Liver (tissue), 9 donors: ENCODE measurements around the gene AHDC1. TPM values are rescaled to one million over a fixed set of nuclear protein-coding genes. Genes with fewer than 3 reads are reported as not detected.
A peak's percentile ranks its signal among the peaks of the same experiment; 100 is the strongest.

Experiments
- DNase-seq: peaks from one replicate; pipeline ENCODE4 v3.0.0-alpha.2; 2017; ENCODE audit warnings: low spot score
- H3K27ac ChIP-seq, 2 donors: one replicate each; pipeline ENCODE4 v1.7.0; 2013; ENCODE audit warnings: inconsistent platforms in 2 of 2, low read length in 2 of 2, control low read depth in 1 of 2, low read depth in 1 of 2, mild to moderate bottlenecking in 1 of 2
- H3K27me3 ChIP-seq, 4 donors: one replicate each; pipeline versions ENCODE4 v1.6.1 to v1.7.0; 2013; ENCODE audit warnings: low read length in 3 of 4, inconsistent platforms in 1 of 4, mild to moderate bottlenecking in 1 of 4, moderate library complexity in 1 of 4; ENCODE audit not compliant: control insufficient read depth in 4 of 4, insufficient read depth in 4 of 4
- H3K36me3 ChIP-seq, 4 donors: one replicate each; pipeline versions ENCODE4 v1.6.1 to v1.7.0; 2013; ENCODE audit warnings: low read length in 3 of 4, mild to moderate bottlenecking in 3 of 4, low read depth in 1 of 4, moderate library complexity in 1 of 4; ENCODE audit not compliant: control insufficient read depth in 4 of 4, insufficient read depth in 3 of 4
- H3K4me1 ChIP-seq, 4 donors: one replicate each; pipeline versions ENCODE4 v1.6.1 to v1.7.0; 2013; ENCODE audit warnings: low read length in 3 of 4, mild to moderate bottlenecking in 3 of 4, moderate library complexity in 1 of 4; ENCODE audit not compliant: control insufficient read depth in 4 of 4, insufficient read depth in 4 of 4
- H3K4me3 ChIP-seq, 3 donors: one replicate each; pipeline versions ENCODE4 v1.6.1 to v1.7.0; 2013; ENCODE audit warnings: low read length in 3 of 3, control low read depth in 1 of 3, low read depth in 1 of 3, mild to moderate bottlenecking in 1 of 3
- H3K9ac ChIP-seq, 2 donors: one replicate each; pipeline ENCODE4 v1.7.0; 2013; ENCODE audit warnings: low read length in 2 of 2, mild to moderate bottlenecking in 2 of 2, moderate library complexity in 2 of 2, control low read depth in 1 of 2, low read depth in 1 of 2
- H3K9me3 ChIP-seq, 4 donors: one replicate each; pipeline versions ENCODE4 v1.6.1 to v1.7.0; 2013; ENCODE audit warnings: low read length in 3 of 4; ENCODE audit not compliant: control insufficient read depth in 4 of 4
- CTCF ChIP-seq: fragments of 150-350 bp; IDR thresholded peaks from 2 replicates; pipeline ENCODE4 v1.5.1; 2017; ENCODE audit warnings: improper control_type of control experiment, low read depth, low read length; ENCODE audit not compliant: missing input control
- FOXA1 ChIP-seq: IDR thresholded peaks from 2 replicates; pipeline ENCODE4 v1.6.1; 2016; ENCODE audit warnings: antibody characterized with exemption
- FOXA2 ChIP-seq: IDR thresholded peaks from 2 replicates; pipeline ENCODE4 v1.6.1; 2016; ENCODE audit warnings: antibody characterized with exemption
- HNF4A ChIP-seq, 2 donors: conservative IDR thresholded peaks; 2 replicates each; pipeline ENCODE4 v1.6.1; 2016; ENCODE audit warnings: antibody characterized with exemption in 2 of 2, mild to moderate bottlenecking in 2 of 2
- HNF4G ChIP-seq: IDR thresholded peaks from 2 replicates; pipeline ENCODE4 v1.6.1; 2016; ENCODE audit warnings: antibody characterized with exemption
- JUND ChIP-seq, 2 donors: IDR thresholded peaks; 2 replicates each; pipeline ENCODE4 v1.6.1; 2016; ENCODE audit warnings: antibody characterized with exemption in 2 of 2
- MAX ChIP-seq: IDR thresholded peaks from 2 replicates; pipeline ENCODE4 v1.6.1; 2016; ENCODE audit warnings: antibody characterized with exemption
- NR2F2 ChIP-seq: IDR thresholded peaks from 2 replicates; pipeline ENCODE4 v1.6.1; 2016; ENCODE audit warnings: antibody characterized with exemption
- REST ChIP-seq: IDR thresholded peaks from 2 replicates; pipeline ENCODE4 v1.6.1; 2016; ENCODE audit warnings: antibody characterized with exemption, mild to moderate bottlenecking
- RXRA ChIP-seq, 2 donors: IDR thresholded peaks; 2 replicates each; pipeline ENCODE4 v1.6.1; 2017 to 2018; ENCODE audit warnings: antibody characterized with exemption in 2 of 2, mild to moderate bottlenecking in 1 of 2
- SP1 ChIP-seq: IDR thresholded peaks from 2 replicates; pipeline ENCODE4 v1.6.1; 2018; ENCODE audit warnings: antibody characterized with exemption, mild to moderate bottlenecking
- TAF1 ChIP-seq: conservative IDR thresholded peaks from 2 replicates; pipeline ENCODE4 v1.6.1; 2016; ENCODE audit warnings: antibody characterized with exemption, mild to moderate bottlenecking
- YY1 ChIP-seq: IDR thresholded peaks from 2 replicates; pipeline ENCODE4 v1.6.1; 2016; ENCODE audit warnings: antibody characterized with exemption, mild to moderate bottlenecking
- ZBTB33 ChIP-seq: IDR thresholded peaks from 2 replicates; pipeline ENCODE4 v1.6.1; 2016; ENCODE audit warnings: antibody characterized with exemption
- WGBS: extraction: QIAGEN DNeasy Blood & Tissue Kit; methylation state at CpG from one replicate; pipeline ENCODE4 v1.1.7; 2013; 5-methylcytosine and 5-hydroxymethylcytosine counted together
- polyA plus RNA-seq, 2 donors: library from polyadenylated mRNA; stranded (reverse) in 1 of 2; unstranded in 1 of 2; fragments of 200-250 nt in 1 of 2; fragments of >200 nt in 1 of 2; fragmentation: Nextera tagmentation in 1 of 2; extraction: Ambion mirVana in 1 of 2; gene quantifications; one replicate each; pipeline versions ENCODE4 v1.2.1 to v1.2.3, GENCODE V29; 2013 to 2015
- total RNA-seq, 2 donors: library from RNA; depleted of rRNA; stranded (reverse); fragments of >200 nt; gene quantifications; one replicate each; pipeline ENCODE4 v1.2.3, GENCODE V29; 2014
- TF ChIP-seq, protein P1 (sequence below): IDR thresholded peaks from 2 replicates; pipeline ENCODE4 v1.6.1; 2016; ENCODE audit warnings: antibody characterized with exemption
- donor health status: healthy.
- donor health status: healthy.
- donor health status: healthy.
- donor health status: healthy.
- donor health status: healthy.

Gene AHDC1
- total and polyA plus RNA-seq, 4 donors: 2.4 to 6.5 (median 5.5) TPM

DNA sequence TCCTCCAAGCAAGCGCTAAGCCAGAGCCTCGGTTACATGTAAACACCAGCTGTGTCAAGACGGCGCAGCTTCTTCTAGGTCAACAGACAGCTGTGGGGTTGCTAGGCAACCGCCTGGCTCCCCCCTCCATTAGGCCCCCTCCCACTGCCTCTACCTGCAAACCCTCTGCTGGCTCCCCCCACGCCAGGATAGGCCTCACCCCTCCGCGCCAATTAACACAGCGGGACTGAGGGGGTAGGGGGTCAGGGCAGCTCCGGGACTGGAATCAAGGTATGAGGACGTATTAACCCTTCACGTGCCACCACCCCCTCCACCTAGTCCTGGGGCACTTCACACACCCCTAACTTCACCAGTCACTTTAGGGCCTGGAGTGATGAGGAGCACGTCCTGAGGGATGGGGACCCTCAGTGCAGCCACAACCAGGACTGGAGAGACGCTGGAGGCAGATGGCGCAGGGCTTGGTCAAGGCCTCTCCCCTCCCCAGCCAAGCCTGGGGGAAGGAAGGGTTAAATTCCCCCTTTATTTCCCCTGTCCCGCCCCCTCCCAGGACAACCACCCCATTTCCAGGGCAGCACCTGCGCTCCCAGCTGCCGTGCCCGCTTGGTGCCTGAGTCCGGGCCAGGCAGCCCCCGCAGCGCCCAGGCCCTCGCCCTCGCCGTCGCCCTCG lies 76.6 kb downstream of the AHDC1 start:
- Histone ChIP-seq H3K9ac (no peak overlapping the region), H3K36me3 (no peaks in the 10 kb centered on the region), H3K9me3 (no peaks in the 10 kb centered on the region), H3K27me3 (no peaks in the 10 kb centered on the region), H3K4me3 (peak overlapping the region in 1 of 3 donors; percentile 47), H3K4me1 (peaks cover 6 to 28% (median 8%) of the 10 kb centered on the region in 4 donors), H3K27ac (peak overlapping the region in 1 of 2 donors; percentile 36)
- WGBS: 37% methylated on average over 27 of the region's 27 CpGs
- no peak for DNase-seq
- TF ChIP-seq CTCF: no peak
- no peak for TF ChIP-seq JUND (IDR thresholded peaks at IDR 0.05)
- no peak for TF ChIP-seq HNF4G
- TF ChIP-seq HNF4A (conservative IDR thresholded peaks at IDR 0.05): no peak
- no peak for TF ChIP-seq RXRA (IDR thresholded peaks at IDR 0.05)
- no peak for TF ChIP-seq TAF1
- no peak for TF ChIP-seq FOXA1
- TF ChIP-seq FOXA2: no peak
- TF ChIP-seq NR2F2: no peak
- no peak for TF ChIP-seq ZBTB33
- TF ChIP-seq SP1: no peak
- TF ChIP-seq, protein P1, sequence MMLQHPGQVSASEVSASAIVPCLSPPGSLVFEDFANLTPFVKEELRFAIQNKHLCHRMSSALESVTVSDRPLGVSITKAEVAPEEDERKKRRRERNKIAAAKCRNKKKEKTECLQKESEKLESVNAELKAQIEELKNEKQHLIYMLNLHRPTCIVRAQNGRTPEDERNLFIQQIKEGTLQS: no peak
- no peak for TF ChIP-seq YY1
- TF ChIP-seq MAX: no peak
- TF ChIP-seq REST: no peak
